ENCODE measurements around the gene SCYGR1.
"Not testable (repeated sequence)": the region's sequence is repeated elsewhere in the genome, so short reads cannot be mapped to it uniquely, and the experiment has no call there.

SCYGR1 gene

DNA sequence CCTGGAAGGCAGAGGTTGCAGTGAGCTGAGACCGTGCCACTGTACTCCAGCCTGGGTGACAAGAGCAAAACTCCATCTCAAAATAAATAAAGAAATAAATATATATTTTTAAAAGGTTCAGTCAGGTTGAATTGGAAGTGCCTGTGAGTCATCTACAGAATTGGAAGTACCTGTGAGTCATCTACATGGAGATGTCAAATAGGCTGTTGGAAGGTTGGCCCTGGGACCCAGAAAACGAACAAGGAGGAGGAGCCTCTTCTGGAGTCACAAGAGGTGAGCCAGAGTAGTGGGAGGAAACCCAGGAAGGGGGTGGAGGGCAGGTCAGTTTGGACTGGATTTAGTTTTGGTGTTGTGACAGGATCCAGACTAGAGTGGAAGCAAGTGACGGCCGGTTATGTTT is 15.2 kb upstream of the SCYGR1 start:
- DNase-seq (ENCODE audit: low read depth), result no peak

DNA sequence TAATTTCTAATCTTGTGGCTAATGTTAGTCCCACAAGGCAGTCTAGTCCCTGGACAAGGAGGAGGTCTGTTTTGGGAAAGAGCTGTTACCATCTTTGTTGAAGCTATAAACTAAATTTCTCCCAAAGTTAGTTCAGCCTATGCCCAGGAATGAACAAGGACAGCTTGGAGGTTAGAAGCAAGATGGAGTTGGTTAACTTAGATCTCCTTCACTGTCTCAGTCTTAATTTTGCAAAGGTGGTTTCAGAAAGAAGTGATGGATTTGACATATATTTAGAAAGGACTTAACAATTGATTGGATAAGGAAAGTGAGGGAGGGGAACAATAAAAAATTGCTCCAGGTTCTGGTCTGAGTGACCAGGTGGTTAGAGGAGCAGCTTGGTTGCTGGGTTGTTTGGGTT is 14.6 kb upstream of the SCYGR1 start:
- DNase-seq (ENCODE audit: low read depth), result no peak

DNA sequence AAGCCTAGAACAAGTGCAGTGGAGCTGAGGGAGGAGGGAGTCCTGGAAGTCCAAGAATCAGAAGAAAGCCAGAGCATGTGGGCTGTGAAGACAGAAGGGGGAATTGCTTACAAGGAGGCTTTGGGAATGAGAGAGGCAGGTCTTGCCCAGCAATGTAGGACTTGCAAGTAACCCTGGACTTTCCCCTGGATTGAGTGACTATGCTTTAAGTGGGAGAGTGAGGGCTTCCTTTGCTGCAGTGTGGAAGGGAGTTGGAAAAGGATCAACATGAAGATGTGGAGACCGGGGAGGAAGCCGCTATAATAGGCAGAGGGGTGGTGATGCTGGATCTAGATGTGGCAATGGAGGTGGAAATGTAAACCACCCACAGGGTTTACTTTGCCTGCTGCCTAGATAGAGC is 13.8 kb upstream of the SCYGR1 start:
- no peak for DNase-seq (ENCODE audit: low read depth)

DNA sequence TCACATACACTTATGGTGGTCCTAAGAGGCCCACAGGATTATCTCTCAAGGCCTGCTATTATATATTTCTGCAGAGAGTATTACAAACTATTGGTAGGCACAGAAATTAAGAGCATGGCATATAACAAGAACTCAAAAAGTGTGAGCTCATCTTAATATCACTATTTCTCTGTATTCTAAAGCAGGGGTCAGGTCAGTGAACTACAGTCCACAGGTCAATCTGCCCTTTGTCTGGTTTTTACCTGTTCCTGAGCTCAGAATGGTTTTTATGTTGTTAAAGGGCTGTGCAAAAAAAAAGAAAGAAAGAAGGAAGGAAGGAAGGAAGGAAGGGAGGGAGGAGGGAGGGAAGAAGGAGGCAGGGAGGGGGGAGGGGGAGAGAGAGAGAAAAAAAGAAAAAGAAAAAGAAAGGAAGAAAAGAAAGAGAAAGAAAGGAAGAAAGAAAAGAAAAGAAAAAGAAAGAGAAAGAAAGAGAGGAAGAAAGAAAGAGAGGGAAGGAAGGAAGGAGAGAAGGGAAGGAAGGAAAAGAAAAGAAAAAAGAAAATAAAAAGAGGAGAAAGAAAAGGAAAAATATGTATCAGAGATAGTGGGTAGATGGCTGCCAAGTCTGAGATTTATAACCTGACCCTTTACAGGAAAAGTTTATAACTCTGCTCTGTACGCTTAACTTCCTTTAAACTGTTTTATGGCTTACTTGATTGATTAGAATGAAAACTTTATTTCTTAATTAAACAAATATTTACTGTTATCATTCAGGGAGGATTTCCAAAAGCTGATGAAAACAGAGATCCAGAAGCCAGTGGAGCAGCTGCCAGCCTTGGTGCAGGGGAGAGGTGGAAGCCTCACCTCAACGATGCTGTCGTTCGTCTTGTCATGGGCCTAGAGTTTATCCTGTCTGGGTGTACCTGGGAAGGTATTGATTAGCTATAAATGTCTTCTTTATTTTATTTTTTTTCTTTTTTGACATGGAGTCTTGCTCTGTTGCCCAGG is 11.2 kb upstream of the SCYGR1 start:
- no peak for DNase-seq (ENCODE audit: low read depth)

DNA sequence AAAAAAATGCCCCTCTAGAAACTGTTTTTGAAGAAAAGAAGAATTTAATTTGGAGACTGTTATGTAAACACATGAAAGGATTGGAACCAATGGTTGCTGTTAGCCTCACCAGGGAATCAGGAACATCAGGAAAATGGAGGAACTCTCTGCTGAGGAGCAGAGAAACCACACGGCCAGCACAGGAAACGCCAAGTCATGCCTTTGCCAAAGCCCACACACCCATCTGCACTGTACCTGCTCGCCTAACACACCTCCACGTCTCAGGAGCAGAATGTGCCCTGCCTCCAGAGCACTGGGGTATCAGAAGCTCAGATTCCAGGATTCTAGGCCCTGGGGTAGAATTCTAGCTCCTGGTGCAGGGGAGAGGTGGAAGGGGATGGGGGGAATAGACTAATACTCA is 9.8 kb upstream of the SCYGR1 start:
- no peak for DNase-seq (ENCODE audit: low read depth)

DNA sequence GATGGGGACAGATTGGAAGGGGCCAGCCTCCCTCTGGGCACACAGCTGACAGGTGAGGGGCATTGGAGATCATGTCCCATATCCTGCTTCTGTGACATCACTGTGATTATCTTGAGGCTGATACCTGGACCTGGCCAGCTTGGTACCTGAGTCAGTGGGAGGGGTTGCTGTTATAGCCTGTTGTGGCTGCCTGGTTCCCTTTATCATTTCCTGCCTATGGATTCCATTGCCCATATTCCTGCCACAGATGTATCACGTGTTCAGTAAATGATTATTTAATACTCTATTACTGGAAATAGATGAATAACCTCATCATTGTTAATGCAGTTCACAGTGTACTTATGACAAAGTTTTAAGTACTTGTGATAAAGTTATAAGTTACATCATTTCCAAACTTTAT is 7.8 kb upstream of the SCYGR1 start:
- no peak for DNase-seq (ENCODE audit: low read depth)

DNA sequence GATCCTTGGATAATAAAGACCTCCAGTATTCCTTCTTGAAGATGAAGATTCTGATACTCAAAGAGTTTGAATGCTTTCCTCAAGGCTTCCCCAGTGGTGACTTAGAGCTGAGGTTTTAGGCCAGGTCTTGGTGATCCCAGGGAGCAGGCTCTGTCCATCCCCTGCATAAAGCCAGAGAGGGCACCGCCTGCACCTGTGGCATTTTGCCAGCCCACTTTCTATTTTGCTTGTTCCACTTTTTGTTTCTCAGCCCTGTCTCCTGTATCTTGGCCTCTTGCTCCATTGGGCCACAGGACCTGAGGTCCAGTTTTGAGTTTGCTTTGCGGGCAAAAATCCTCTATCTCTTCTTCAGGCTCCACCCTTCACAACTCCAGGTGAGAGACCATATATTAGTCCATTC is 6.7 kb upstream of the SCYGR1 start:
- DNase-seq (ENCODE audit: low read depth), result no peak

DNA sequence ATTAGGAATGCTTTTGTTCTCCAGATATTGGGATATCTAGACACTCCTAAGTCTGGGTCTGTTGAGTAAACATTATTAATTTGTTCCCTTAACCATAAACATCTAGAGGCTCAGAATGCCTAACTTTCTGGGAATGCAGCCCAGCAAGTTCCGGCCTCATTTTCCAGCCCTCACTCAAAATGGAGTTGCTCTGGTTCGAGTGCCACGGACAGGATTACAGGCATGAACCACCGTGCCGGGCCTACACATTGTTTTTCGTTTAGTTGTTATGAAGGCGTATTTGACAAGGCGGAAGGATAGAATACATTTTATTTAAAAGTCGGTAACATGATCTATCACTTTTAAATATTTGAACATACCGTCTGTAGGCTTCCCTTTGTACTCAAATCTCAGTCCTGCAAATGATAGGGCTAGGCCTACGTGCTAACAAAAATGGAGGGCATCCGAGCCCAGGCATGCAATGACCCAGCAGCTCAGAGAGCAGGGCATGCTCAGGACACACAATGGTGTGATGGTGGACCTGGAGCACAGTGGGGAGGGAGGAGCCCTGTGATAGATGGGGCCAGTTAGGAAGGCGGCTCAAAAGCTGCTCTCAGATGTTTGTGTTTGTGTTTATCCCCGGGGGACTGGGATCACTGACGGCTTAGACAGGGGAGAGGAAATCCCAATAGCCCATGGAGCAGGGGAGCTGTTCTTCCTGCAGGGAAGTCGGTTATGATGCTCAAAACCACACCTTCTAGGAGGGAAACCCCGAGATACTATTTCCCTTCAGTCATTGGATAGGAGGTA is 2.9 kb upstream of the SCYGR1 start:
- DNase-seq (ENCODE audit: low read depth), result no peak

DNA sequence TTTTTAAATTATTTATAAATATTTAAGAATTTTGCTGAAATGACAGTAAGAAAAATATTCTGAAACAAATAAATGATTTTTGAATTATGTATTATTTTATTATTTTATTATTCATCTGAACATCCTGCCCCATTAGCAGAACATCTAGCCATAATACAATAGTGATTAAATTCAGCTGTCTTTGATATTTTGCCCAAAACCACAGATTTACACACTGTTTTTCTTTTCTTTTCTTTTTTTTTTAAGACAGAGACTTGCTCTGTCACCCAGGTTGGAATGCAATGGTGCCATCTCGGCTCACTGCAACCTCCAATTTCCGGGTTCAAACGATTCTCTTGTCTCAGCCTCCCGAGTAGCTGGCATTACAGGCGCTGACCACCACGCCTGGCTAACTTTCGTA is 1.9 kb upstream of the SCYGR1 start:
- DNase-seq (ENCODE audit: low read depth), result no peak

DNA sequence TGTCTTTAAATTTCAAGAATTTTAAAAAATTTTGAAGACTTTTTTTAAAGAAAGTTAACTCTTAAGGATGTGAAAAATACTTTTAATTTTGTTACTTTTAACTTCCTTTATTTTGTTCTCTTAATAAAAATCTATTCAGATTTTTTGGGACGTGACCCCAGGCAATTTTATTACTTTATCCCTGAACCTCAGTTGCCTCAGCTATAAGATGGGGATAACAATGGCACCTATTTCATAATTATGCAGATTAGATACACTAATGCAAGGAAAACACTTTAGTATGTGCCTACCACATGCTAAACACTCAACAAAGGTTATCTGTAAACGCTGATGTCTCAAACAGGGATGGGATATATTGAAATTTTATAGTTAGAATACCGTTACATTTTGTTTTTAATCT is 1.5 kb upstream of the SCYGR1 start:
- DNase-seq (ENCODE audit: low read depth), result no peak

DNA sequence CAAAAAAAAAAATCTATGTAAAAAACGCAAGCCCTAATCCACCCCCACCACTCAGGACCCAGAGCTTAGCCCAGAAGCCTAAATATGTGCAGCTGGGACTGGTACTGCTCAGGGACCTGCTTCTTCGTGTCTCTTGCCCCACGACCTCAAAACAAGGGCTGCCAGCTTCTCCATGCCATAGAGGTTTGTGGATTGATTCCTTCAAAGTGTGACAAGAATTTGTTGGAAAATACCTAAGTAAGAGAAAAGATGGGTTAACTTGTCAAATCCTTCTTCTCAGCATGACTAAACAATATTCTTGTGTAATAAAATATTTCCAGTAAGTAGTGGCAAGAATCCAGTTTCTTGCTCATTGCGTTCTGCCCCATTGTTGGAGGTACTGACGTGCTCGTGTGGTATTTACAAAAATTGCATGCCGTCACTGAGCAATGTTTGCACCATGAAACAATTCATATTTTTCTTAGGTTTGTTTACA is 825 bp upstream of the SCYGR1 start:
- no peak for DNase-seq (ENCODE audit: low read depth)

DNA sequence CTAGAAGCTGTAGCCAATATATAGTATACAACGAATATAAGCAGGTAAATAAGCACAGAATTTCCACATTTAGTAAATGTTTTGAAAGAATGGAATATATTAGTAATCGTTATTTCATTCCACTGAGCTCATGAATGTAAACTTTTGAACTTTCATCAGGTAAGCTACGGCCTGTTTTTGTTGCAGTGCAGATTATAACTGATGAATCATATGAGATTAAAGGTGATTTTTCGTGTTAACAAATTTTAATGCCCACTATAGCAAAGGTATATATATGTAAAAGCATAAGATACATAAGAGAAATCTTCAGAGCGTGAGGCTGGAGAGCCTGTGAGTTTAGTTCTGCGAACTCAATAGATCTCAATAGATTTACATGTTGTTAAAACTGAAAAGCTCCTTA is 1.1 kb downstream of the SCYGR1 start:
- DNase-seq (ENCODE audit: low read depth), result no peak

DNA sequence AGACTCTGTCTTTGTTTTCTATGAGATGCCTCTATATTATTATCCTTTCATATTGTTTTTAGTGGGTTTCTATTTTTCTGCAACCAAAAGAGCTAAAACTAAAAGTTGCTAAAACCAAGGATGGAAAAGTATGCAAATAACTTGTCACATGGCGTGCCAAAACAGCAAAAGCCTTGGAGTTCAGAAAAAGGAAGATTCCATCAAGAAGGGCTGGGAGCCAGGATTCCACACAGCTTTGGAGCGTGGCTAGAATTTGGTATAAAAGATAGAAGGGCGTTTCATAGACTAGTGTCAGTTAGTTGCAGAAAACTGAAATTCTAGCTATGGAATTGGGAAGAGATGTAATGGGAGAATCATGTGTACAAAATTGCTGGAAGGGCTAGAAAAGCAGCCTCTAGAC is 4.1 kb downstream of the SCYGR1 start:
- DNase-seq (ENCODE audit: low read depth), result no peak

DNA sequence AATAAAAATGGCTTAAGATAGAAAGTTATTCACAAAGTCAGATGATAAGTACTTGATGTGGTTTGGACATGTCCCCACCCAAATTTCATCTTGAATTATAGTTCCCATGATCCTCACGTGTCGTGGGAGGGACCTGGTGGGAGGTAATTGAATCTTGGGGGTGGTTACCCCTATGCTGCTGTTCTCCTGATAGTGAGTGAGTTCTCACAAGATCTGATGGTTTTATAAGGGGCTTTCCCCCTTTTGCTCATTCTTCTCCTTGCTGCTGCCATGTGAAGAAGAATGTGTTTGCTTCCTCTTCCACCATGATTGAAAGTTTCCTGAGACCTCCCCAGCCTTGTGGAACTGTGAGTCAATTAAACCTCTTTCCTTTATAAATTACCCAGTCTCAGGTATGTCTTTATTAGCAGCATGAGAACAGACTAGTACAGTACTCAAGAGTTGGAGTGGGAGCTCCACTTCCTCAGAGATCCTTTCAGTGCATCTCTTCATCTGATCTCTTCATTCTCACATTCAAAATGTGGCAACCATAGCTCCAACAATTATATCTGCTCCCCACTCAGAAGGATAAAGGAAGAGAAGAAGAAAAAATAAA is 5.4 kb downstream of the SCYGR1 start:
- not testable (repeated sequence) for DNase-seq (ENCODE audit: low read depth)

DNA sequence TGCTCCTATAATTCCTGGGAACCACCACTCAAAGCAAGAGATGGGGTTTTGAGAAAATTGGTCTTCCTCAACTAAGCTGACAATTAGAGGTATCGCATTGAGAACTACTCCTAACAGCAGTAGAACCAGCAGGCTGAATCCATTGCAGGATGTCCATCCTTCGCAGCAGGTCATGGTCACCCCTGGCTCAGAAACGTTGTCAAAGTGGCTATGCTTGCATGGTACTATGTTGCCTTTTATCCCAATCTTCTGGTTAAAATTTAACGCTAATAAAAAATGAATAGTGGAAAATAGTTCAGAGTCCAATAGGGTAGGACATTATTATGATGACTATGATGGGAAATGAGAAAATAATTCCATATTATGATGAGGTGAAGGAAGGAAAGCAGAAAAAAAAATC is 8.7 kb downstream of the SCYGR1 start, which contains the start of gene TM4SF20:
TSS of gene TM4SF20 (minus strand) at position 212 of the 400 bp plus-strand sequence. CDS start at position 174, 38 bp downstream.
- DNase-seq (ENCODE audit: low read depth), result no peak

DNA sequence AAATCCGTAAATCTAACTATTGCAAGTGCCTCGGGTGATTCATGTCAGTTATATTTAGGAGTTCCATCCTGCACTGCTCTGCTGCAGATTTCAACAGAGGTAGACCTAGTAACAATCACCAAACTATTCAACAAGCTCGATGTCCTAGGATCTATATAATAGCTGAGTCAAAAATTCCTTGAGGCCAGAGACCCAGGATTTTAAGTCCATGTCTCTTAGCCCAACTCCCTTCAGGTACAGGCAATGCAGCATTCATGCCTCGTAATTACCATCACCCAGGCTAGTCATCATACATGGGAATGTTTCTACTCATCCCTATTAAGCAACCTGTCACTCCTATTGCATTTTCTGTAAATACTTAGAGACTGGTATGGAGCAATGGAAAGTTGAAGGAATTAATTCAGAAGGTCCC is 9.4 kb downstream of the SCYGR1 start:
- DNase-seq (ENCODE audit: low read depth), result no peak

DNA sequence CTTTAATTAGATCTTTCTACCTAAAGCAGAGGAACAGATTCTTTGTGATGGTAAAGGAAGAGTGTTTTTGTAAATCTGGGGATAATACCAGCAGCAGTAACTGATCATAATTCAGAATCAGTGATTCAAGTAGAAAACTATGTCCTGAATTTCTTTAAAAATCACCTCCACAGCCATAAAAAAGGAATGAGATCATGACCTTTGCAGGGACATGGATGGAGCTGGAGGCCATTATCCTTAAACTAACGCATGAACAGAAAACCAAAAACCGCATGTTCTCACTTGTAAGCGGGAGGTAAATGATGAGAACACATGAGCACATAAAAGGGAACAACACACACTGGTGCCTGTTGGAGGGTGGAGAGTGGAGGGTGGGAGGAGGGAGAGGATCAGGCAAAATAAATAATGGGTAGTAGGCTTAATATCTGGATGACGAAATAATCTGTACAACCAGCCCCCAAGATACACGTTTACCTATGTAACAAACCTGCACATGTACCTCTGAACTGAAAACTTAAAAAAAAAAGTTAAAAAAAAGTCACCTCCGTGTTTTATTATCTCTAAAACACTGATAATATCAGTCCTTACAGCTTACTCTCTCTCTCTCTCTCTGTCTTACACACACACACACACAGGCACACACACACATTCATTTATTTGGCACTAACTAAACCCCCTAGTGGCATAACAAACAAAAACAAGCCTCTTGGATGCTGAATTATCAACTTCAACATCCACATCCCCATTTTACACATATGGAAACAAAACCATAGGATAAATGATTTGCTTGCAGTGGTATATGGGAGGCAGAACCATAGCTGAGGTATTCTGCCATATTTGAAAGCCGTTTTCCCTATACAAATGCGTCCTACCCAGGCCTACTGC is 10.0 kb downstream of the SCYGR1 start:
- DNase-seq (ENCODE audit: low read depth), result no peak

DNA sequence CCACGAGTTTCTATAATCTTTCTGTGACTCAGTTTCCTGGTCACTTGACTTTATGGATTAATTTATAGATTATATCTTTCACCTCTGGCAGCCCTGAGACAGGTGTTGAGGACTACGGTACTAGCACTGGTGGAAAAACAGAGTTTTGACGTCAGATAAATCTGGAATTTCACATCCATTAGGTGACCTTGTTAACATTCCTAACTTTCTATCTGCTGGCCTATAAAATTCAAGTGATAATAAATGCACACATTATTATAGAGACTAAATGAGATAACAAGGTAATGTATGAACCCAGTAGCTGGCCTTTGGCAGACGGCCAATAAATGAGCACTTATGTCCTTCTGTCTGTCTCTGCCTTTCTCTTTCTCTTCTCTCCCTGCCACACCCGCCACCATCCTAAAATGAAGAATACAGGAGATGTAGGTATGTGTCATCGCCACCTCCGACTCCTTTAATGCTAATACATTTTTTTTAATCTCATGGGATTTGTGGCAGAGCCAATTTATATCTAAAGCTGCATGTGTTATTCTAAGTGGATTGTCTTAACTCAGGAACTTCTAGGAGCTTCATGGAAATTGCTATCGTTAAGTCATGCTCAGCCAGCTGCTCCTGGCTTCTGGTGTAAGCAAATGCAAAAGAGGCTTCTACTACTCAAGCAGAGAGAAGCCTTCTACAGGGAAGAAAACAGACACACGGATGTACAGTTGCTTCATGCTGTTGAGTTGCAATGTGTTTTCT is 10.9 kb downstream of the SCYGR1 start:
- DNase-seq (ENCODE audit: low read depth), result no peak

DNA sequence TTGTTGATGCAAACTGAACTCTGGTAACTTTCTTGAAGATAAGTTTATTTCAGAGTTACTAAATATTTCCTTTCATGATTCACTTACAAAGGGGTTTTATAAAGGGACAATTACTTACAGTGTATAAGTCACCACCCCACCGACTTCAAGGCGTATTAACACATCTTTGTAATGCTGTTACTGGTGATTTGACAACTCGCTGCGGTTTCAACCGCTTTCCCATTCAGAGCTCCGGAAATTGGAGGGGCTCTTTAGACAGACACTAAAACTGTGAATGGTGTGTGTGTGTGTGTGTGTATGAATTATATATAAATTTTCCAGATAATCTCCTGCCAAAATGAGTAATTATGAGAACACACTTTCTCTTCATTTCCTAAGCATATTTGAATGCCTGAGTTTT is 13.6 kb downstream of the SCYGR1 start:
- DNase-seq (ENCODE audit: low read depth), result no peak

DNA sequence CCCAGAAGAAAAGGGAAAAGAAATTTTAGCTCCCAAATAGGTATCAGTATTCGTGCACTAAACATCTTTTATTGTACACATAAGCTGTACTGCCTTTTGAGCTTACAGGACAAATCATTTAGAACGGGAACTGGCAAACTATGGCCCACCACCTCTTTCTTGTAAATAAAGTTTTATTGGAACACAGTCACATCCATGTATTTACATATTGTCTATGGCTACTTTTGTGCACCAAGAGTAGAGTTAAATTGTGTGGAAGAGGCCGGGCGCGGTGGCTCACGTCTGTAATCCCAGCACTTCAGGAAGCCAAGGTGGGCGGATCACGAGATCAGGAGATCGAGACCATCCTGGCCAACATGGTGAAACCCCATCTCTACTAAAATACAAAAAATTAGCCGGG is 14.4 kb downstream of the SCYGR1 start:
- DNase-seq (ENCODE audit: low read depth), result no peak

DNA sequence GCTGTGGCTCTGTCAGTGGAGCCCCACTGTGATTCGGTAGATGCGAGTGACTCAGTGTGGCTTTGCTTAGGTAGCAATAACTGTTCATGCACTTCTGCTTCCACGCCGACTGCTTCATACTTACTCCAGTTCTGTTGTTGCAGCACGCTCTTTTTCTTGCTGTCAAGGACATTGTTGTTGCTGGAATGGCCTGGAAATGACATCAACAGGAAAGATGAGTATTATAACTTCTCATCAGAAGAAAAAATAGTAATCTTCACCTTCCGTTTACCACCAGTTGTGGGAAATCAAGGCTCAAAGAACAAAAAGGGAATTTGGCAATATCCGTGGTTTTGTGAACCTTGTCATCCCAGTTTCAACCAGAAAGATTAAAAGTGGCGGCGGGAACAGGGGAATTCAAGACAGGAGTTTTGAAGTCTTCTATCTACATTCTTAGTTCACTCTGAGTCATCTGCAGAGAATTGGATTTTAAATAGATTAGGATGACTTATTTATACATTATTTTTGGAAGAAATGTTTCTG is 16.9 kb downstream of the SCYGR1 start:
- no peak for DNase-seq (ENCODE audit: low read depth)
